DND-41 (cell line): Measurements from ENCODE around the gene IL21R.

Experiments used
- CTCF ChIP-seq: IDR thresholded peaks from 2 replicates; pipeline ENCODE4 v1.5.1; 2012; ENCODE audit warnings: borderline replicate concordance, low read length, moderate library complexity, mild to moderate bottlenecking; ENCODE audit not compliant: poor library complexity, severe bottlenecking; ENCODE audit errors: extremely low read depth
- EZH2 ChIP-seq: IDR thresholded peaks from 3 replicates; pipeline ENCODE4 v1.6.1; 2012; ENCODE audit warnings: borderline replicate concordance, low read depth, mild to moderate bottlenecking, moderate library complexity, low read length, inconsistent platforms; ENCODE audit not compliant: severe bottlenecking

GRCh38 chr16:27408012-27408601 lies 6.1 kb downstream of the IL21R start:
- TF ChIP-seq CTCF (no peak), EZH2 (no peak)
